HL-60 (cell line): Measurements from ENCODE around the gene BCAS3.

ENCODE experiments used
- POLR2AphosphoS5 ChIP-seq: IDR thresholded peaks from 2 replicates; pipeline ENCODE4 v1.6.1; 2012; ENCODE audit warnings: low read depth
- REST ChIP-seq: IDR thresholded peaks from 2 replicates; pipeline ENCODE4 v1.6.1; 2012; ENCODE audit warnings: low read depth; ENCODE audit not compliant: insufficient replicate concordance

DNA sequence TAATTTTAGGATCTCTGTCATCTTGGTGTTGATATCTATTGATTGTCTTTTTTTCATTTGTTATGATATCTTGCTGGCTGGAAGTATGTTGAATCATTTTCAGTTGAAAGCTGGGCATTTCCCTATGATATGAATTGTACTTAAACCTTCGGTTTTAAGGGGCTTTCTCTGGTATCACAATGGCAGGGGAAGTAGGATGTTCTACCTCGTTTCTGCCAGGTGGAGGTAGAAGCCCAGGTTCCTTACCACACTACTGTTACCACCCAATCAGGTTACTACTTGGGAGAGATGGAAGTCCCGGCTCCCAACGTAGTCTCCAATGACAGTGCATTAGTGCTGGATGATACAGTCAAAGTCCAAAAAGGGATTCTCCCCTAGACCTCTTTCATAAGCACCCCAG is 440.3 kb downstream of the BCAS3 start:
- TF ChIP-seq REST (no peak), POLR2AphosphoS5 (no peak)
